H1 (cell line): ENCODE measurements around the gene TTLL1.

Experiments used
- CEBPB ChIP-seq: IDR thresholded peaks from 2 replicates; pipeline ENCODE4 v1.6.1; 2012; ENCODE audit warnings: low read depth, low read length
- POLR2A ChIP-seq, 2 experiments: IDR thresholded peaks; 1 replicate in 1 of 2; 2 replicates in 1 of 2; pipeline ENCODE4 v1.6.1; 2011; ENCODE audit warnings: low read depth in 2 of 2, low read length in 2 of 2, mild to moderate bottlenecking in 2 of 2; ENCODE audit errors: control extremely low read depth in 1 of 2
- TAF1 ChIP-seq: IDR thresholded peaks from 2 replicates; pipeline ENCODE4 v1.6.1; 2011; ENCODE audit warnings: mild to moderate bottlenecking, low read depth, low read length
- TF ChIP-seq, protein P1 (sequence below): IDR thresholded peaks from 2 replicates; pipeline ENCODE4 v1.6.1; 2012; ENCODE audit warnings: inconsistent platforms

DNA sequence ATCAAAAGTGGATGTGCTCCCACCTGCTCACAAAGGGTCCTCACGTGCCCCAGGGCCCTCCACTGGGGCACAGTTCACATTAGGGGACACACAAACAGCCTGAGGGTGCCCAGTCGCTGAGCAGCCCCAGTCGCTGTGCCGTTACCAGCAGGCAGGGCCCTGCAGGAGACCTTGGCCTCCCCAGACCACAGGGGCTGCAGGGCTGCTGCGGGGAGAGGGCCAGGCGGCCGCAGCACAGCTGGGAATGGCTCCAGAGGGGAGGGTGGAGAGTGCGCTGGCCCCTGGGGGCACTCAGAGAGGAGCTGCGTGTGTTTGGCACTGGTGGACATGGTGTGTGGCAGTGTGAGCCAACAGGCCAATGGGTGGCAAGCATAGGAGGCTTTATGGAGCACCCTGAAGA lies 53.9 kb downstream of the TTLL1 start:
- TF ChIP-seq TAF1 (no peak), POLR2A (IDR thresholded peaks at IDR 0.05; ENCODE audit: control extremely low read depth in 1 of 2, low read depth in 2 of 2, low read length in 2 of 2) (no peak), CEBPB (no peak)
- TF ChIP-seq, protein P1, sequence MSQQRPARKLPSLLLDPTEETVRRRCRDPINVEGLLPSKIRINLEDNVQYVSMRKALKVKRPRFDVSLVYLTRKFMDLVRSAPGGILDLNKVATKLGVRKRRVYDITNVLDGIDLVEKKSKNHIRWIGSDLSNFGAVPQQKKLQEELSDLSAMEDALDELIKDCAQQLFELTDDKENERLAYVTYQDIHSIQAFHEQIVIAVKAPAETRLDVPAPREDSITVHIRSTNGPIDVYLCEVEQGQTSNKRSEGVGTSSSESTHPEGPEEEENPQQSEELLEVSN = no peak
